Activated CD8-positive, alpha-beta T cell treated with anti-CD3 and anti-CD28 coated beads for 36 hours (primary cell): ENCODE measurements around the gene LRRC1. TPM values are rescaled to one million over a fixed set of nuclear protein-coding genes. Genes with fewer than 3 reads are reported as not detected.

Source experiments
- ATAC-seq: fragments of 200-7000 bp; cut with Tn5 transposase; one replicate; pipeline ENCODE4 v1.10.0; 2021; ENCODE audit warnings: mild to moderate bottlenecking, moderate library complexity
- CTCF ChIA-PET: fragments of 350-600 bp; sonication (Branson Sonifier 250); formaldehyde crosslinking; loops from one replicate; lab custom pipeline; 2021; ENCODE audit warnings: antibody characterized with exemption; lab: Charles Lee
- POLR2A ChIA-PET: fragments of 350-600 bp; sonication (Branson Sonifier 250); formaldehyde crosslinking; loops from one replicate; lab custom pipeline; 2021; ENCODE audit warnings: antibody characterized with exemption; lab: Charles Lee
- DNase-seq: peaks from one replicate; pipeline ENCODE4 v3.0.0-alpha.2; 2020
- H3K27ac Mint-ChIP-seq: one replicate; pipeline ENCODE4 v1.8.0; 2021; ENCODE audit warnings: mild to moderate bottlenecking, mixed read lengths
- H3K27me3 Mint-ChIP-seq: one replicate; pipeline ENCODE4 v1.8.0; 2021; ENCODE audit warnings: mixed read lengths
- H3K36me3 Mint-ChIP-seq: one replicate; pipeline ENCODE4 v1.8.0; 2021; ENCODE audit warnings: low read depth, mixed read lengths
- H3K4me1 Mint-ChIP-seq: one replicate; pipeline ENCODE4 v1.8.0; 2021; ENCODE audit warnings: low read depth, mixed read lengths
- H3K4me3 Mint-ChIP-seq: one replicate; pipeline ENCODE4 v1.8.0; 2021; ENCODE audit warnings: mild to moderate bottlenecking, moderate library complexity, mixed read lengths
- H3K9me3 Mint-ChIP-seq: one replicate; pipeline ENCODE4 v1.8.0; 2021; ENCODE audit warnings: mixed read lengths
- intact Hi-C: fragments of 100-400 bp; cut with micrococcal nuclease; formaldehyde crosslinking; loops from one replicate; pipeline ENCODE4 v1.10.0; 2022
- total RNA-seq, 2 experiments: library from RNA; stranded (reverse); gene quantifications; one replicate each; pipeline ENCODE4 v1.2.3, GENCODE V29; 2021
- TF ChIP-seq, protein P1 (sequence below): fragments of 200-600 bp; IDR thresholded peaks from one replicate; pipeline ENCODE4 v1.8.0; 2022; ENCODE audit warnings: antibody characterized with exemption, mild to moderate bottlenecking

The LRRC1 gene
- total RNA-seq, 2 experiments from 2014 or later = 1.9 to 2.5 TPM

DNA sequence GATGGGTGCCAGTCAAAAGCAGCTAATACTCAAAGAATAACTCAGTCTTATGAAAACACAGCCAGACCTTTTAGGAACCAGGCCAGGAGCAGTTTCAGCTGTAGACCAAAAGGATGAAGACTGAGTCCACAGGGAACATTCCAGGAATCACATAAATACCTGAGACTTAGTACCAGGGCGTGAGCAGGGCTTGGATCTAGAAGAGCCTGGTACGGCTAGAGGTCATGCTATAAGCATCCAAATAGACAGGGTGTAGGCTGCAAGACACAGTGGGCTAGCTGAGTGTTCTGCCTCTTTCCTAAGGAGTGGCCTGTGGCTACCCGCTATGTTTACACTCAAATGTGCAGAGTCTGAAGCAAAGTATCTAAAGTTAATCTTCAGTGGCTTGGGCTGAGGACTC, 29.5 kb upstream of the LRRC1 start:
- no peaks in the 10 kb centered on the region for H3K9me3 Mint-ChIP-seq
- DNase-seq = no peak
- no peaks in the 10 kb centered on the region for H3K36me3 Mint-ChIP-seq
- H3K27ac Mint-ChIP-seq = no peak overlapping the region
- H3K4me1 Mint-ChIP-seq = no peaks in the 10 kb centered on the region
- ATAC-seq = no peak
- H3K4me3 Mint-ChIP-seq = no peak overlapping the region
- H3K27me3 Mint-ChIP-seq = peaks cover 4% of the 10 kb centered on the region
- ChIA-PET CTCF (no interaction called here), POLR2A (no interaction called here)
- TF ChIP-seq, protein P1, sequence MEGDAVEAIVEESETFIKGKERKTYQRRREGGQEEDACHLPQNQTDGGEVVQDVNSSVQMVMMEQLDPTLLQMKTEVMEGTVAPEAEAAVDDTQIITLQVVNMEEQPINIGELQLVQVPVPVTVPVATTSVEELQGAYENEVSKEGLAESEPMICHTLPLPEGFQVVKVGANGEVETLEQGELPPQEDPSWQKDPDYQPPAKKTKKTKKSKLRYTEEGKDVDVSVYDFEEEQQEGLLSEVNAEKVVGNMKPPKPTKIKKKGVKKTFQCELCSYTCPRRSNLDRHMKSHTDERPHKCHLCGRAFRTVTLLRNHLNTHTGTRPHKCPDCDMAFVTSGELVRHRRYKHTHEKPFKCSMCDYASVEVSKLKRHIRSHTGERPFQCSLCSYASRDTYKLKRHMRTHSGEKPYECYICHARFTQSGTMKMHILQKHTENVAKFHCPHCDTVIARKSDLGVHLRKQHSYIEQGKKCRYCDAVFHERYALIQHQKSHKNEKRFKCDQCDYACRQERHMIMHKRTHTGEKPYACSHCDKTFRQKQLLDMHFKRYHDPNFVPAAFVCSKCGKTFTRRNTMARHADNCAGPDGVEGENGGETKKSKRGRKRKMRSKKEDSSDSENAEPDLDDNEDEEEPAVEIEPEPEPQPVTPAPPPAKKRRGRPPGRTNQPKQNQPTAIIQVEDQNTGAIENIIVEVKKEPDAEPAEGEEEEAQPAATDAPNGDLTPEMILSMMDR = no peak
- intact Hi-C loops = no loop called here

DNA sequence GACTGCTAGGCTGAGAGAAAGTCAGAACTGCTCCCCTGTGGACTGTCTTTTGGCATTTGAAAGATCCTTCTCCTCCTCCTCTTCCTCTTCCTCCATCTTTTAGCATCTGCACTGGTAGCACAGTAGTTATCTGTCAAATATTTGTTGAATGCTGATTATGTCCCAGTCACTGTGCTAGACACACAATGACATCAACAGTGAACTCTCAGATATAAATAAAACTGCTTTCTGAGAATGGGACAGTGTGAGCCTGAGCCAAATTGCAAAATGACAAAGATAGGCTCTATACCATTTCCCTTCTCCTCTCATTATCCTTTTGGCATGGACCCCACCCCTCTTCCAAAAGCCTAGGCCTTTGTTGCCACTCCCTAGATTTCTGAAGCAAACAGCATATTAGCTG, 27.9 kb upstream of the LRRC1 start:
- H3K9me3 Mint-ChIP-seq = no peaks in the 10 kb centered on the region
- no peaks in the 10 kb centered on the region for H3K4me1 Mint-ChIP-seq
- POLR2A ChIA-PET = no interaction called here

DNA sequence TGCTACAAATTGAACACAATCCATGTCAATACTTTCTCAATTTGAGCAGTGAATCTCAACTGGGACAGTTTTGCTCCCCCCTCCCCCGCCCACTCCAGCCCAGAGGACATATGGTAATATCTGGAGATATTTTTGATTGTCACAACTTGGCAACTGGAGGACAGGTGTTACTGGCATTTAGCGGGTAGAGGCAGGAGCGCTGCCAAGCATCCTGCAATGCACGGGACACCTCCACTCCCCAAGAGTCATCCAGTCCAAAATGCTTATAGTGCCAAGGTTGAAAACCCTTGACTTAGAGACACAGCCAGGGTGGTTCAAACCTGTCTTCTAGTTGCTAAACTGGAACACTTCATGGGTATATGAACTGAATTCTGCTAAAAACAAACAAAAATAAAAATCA, 26.9 kb upstream of the LRRC1 start:
- intact Hi-C loops = no loop called here
- ChIA-PET POLR2A (no interaction called here), CTCF (no interaction called here)
- H3K27ac Mint-ChIP-seq = no peak overlapping the region
- H3K4me1 Mint-ChIP-seq = no peaks in the 10 kb centered on the region
- DNase-seq (no peak), ATAC-seq (no peak)
- peaks cover 4% of the 10 kb centered on the region for H3K27me3 Mint-ChIP-seq
- TF ChIP-seq, protein P1 = no peak
- H3K4me3 Mint-ChIP-seq = no peak overlapping the region
- H3K36me3 Mint-ChIP-seq = no peaks in the 10 kb centered on the region
- no peaks in the 10 kb centered on the region for H3K9me3 Mint-ChIP-seq

More for the DNA sequence above, 27.9 kb upstream of the LRRC1 start:
- no peak overlapping the region for H3K27ac Mint-ChIP-seq
- H3K36me3 Mint-ChIP-seq = no peaks in the 10 kb centered on the region
- ATAC-seq = no peak
- no peak for DNase-seq
- TF ChIP-seq, protein P1 = no peak
- peaks cover 4% of the 10 kb centered on the region for H3K27me3 Mint-ChIP-seq
- no peak overlapping the region for H3K4me3 Mint-ChIP-seq
- intact Hi-C loops = no loop called here
- CTCF ChIA-PET = no interaction called here

DNA sequence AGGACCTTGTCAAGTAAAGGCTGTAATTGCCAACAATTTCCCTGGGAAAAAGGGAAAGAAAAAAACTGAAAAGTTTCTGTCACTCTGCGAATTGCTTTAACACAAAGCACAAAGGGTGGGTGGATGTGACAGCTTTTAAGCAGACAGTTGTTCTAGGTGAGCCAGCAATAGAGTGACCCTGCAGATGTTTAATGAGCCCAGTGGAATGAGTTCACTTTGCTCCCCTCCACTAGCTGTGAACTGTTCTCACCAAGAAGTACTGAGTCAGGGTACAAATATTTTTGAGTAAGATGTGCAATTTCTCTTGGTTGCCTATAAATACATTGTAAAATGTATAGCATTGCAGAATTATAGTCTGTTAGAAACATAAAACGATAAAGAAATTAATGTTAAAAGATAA, 26.2 kb upstream of the LRRC1 start:
- H3K27me3 Mint-ChIP-seq = no peaks in the 10 kb centered on the region
- H3K36me3 Mint-ChIP-seq = no peaks in the 10 kb centered on the region
- DNase-seq (no peak), ATAC-seq (no peak)
- H3K27ac Mint-ChIP-seq = no peak overlapping the region
- CTCF ChIA-PET = no interaction called here
- no peaks in the 10 kb centered on the region for H3K9me3 Mint-ChIP-seq
- POLR2A ChIA-PET = no interaction called here
- TF ChIP-seq, protein P1 = no peak
- no peaks in the 10 kb centered on the region for H3K4me1 Mint-ChIP-seq
- no peak overlapping the region for H3K4me3 Mint-ChIP-seq
- intact Hi-C loops = no loop called here

DNA sequence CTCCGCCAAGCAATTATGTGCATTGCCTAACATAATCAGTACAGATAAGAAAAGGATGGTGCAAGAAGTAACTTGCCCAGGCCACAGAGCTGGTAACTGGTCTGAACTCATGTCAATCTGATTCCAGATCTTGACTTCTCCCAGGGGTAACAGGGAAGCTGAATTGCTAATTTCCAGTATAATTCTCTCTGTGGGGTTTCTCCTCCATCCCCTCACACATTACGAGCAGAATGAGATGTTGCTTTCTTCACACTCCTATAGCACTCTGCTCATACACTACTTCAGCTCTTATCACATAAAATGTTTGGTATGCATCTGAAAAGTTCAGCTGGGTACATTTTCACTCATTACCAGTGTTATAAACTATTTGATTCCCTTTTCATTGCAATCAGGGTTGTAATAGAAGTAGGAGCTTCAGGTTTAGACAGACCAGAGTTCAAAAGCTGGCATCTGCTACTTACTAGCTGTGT, 24.0 kb upstream of the LRRC1 start:
- no peak overlapping the region for H3K27ac Mint-ChIP-seq

More for the DNA sequence above, 24.0 kb upstream of the LRRC1 start:
- ChIA-PET CTCF (interaction anchor here (1.4 to 2.4 kb wide), 2 partner anchors 43 to 178 kb away, joined by 3 to 9 read pairs; no protein-coding TSS in a partner anchor), POLR2A (no interaction called here)
- TF ChIP-seq, protein P1 = no peak
- Mint-ChIP-seq H3K4me3 (no peak overlapping the region), H3K4me1 (no peaks in the 10 kb centered on the region), H3K36me3 (no peaks in the 10 kb centered on the region), H3K27me3 (no peaks in the 10 kb centered on the region), H3K9me3 (no peaks in the 10 kb centered on the region)
- intact Hi-C loops = no loop called here
- ATAC-seq (no peak), DNase-seq (no peak)
